Activated CD8-positive, alpha-beta memory T cell treated with anti-CD3 and anti-CD28 coated beads, Interleukin-2, amount 50 U/mL, for 24 hours (primary cell): ENCODE measurements around the gene FCAMR.
A peak's percentile ranks its signal among the peaks of the same experiment; 100 is the strongest.

Source experiments
- DNase-seq: peaks from one replicate; pipeline ENCODE4 v3.0.0-alpha.2; 2020; ENCODE audit errors: extremely low read depth

The FCAMR gene

GRCh38 chr1:206992790-206993189 is 22.5 kb upstream of the FCAMR start:
- no peak for DNase-seq

GRCh38 chr1:206987873-206988272 is 17.6 kb upstream of the FCAMR start:
- no peak for DNase-seq

GRCh38 chr1:206986885-206987284 is 16.6 kb upstream of the FCAMR start:
- DNase-seq = no peak

DNA sequence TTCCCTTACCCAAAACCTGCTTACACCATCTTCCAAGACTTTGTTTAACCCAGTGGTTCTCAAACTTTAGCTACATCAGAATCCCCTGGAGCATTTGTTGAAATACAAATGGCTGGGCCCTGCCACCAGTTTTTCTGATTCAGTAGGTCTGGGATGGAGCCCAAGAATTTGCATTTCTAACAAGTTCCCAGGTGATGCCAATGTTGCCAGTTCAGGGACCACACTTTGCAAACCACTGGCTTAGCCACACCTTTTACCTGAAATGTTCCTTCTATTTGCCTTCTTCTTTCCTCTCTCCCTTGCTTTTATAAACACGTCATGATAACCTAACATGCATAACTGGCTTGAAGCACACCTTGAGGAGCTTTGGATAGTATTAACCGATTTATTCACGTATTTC is 16.1 kb upstream of the FCAMR start:
- DNase-seq = no peak

GRCh38 chr1:206985162-206985749 is 15.0 kb upstream of the FCAMR start:
- no peak for DNase-seq

- peak; percentile 6 for DNase-seq
These were observed 12.0 kb upstream of the FCAMR start for GRCh38 chr1:206982216-206982615.

DNA sequence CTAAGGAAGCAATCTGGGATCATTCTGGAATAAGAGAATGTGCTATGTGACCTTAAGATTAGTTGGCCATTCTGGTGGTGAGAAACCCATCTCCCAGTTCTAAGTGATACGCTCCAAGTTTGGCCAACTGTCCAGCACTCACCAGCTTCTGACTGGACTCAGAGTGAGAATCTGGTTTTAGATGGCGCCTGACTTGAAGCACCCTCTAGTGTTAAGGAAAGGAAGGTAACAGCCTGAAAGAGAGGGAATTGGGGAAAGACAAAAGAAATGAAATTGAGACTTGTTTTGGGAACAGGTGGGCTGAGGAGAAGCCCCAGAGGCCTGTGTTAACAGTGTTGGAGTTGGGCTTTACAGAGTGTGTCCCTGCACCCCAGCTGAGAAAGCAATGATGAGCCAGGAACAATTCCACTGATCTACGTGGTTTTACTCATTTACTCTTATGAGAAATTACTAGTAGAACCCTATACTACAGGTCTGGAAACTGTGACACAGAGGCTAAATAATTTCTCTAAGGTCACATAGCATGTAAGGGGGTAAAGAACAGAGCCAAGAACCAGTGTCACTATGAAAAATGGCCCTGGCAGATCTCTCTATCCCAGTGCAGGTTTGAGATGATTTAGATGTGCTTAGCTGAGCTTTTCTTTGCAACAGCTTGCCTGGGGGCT is 9.3 kb upstream of the FCAMR start:
- DNase-seq = no peak

- DNase-seq = no peak
These were observed 8.0 kb upstream of the FCAMR start for GRCh38 chr1:206978259-206978658.

DNA sequence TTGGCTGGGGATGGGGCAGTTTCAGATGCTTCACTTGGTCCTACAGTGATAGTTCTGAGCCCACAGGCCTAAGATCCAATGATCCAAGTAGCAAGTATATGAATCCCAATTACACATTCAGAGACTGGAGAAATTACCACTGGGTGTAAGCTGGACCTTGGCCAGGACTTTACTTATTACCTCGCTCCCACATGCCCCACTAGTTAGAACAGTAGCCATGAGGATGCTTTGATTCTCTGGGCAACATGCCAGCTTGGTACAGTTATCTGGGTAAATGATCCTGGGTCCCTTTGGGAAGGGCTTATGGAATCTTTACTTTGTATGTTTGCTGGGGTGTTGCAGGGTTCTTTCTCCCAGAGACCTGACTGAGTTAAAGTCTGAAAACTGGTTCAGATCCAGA is 5.0 kb upstream of the FCAMR start:
- DNase-seq = no peak

DNA sequence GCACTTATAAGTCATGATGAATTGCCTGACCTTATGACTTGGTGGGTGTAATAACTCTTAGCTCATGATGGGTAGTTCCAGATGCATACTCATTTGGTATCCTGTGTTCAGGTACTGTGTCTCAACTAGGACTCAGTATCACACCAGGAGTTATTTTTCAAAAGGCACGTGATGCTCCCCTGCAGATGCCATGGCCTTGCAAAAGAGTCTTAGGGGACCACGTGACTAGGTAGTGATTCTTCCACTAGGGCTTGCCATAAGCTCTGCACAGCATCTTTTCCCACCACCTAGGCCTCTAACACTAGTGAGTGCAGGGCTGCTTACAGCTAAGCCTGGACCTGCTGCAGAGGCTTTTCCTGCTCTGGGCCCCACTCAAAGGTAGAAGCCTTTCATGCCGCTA is 3.9 kb upstream of the FCAMR start:
- no peak for DNase-seq

DNA sequence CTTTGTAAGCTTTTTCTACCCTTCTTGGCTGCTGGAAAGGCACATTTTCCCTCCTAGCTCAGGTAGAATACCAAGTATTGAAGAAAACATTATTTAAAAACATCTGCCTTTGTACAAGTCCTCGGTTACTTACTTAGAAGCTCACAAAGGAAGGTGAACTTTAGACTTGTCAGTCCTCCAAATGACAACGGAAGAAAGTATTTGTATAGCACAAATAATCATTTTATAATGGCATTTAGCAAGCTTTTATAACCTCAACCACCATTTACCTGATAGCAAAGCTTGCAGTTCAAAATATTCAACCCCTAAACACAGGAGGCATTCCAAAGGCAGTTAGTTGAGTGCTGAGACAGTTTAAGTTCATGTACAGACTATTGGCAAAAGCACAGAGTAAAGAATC is 2.5 kb upstream of the FCAMR start:
- DNase-seq = no peak

GRCh38 chr1:206971029-206971655 is 882 bp upstream of the FCAMR start:
- DNase-seq = no peak

DNA sequence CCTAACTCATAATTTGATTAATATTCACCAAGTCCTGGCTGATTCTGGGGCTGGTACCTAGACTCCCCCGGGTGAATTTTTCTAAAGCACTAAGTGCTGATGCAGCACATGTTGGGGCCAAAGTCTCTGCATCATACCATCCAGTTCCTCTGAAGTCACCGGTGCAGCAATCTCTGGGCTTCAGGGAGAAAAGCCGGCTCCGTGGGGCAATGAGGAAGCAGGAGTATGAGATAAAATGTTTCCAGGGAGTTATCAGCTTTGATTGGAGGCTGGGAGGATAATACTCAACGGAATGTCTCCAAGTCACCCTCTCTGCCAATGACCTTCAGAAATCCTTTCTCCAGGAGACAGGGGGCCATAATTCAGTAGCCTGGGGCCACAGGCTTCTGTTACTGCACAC is 1.2 kb downstream of the FCAMR start:
- DNase-seq = no peak

DNA sequence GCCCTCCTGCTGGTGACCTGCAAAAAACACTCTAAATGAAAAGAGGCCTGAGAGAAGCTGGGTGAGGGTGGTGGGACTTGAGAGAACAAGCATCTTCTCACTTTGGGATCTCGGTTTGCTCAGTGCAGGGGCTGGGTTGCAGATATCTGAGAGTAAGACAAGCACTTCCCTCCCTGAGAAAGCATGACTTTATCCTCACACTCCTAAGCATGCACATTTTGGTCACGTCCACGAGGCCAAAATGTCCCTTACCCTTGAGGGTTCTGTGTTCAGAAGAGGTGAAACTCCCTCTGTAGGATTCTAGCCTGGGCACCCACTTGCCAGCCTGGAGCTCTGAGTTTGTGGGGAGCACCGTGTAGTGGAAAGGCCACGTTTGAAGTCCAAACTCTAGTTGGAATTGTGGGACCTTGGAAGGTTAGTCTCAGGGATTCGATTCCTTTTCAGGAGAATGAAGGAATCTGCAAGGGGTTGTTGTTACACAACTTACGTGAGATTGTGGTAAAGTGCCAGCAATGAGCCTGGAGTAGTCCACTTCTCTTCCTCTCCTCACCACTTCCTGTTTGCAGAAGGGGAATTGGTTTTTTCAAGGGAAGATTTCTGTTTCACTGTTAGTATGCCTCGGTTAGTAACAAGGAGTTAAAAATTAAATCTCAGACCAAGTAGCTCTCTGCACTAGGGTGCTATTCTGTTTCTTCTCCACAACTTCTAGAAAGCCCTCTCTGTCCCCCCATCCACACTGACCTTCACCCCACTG is 3.0 kb downstream of the FCAMR start:
- no peak for DNase-seq

- no peak for DNase-seq
These were observed 4.5 kb downstream of the FCAMR start for GRCh38 chr1:206965781-206966180.

- no peak for DNase-seq
These were observed 6.5 kb downstream of the FCAMR start for GRCh38 chr1:206963740-206964139.

DNA sequence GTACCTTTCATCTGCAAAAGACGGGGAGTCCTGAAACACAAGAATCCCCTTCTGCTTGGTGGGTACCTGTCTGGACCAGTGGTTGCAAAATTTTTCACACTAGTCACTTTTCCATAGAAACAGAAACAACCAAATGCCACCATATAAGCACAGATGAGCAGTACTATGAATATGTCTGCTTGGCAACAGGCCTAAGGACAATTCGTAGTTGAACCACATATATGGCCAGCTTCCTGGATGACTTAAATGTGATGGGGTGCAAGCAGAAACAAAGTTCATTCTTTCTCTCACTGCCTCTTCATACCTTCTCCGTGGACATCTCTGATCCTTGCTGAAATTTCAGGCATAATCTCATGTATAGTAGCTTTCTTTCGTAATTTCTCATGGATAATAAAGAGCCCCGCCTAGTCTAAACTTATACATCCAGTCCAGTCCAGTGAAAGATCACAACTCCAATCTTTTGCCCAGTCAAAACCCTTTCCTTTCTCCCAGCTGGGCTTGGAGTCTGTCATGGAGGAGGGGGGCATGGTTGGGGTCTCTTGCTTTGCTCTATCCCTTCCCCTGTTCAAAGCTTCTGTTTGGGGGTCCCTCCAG is 7.0 kb downstream of the FCAMR start:
- no peak for DNase-seq

- DNase-seq = no peak
These were observed 8.0 kb downstream of the FCAMR start for GRCh38 chr1:206962272-206962671.

DNA sequence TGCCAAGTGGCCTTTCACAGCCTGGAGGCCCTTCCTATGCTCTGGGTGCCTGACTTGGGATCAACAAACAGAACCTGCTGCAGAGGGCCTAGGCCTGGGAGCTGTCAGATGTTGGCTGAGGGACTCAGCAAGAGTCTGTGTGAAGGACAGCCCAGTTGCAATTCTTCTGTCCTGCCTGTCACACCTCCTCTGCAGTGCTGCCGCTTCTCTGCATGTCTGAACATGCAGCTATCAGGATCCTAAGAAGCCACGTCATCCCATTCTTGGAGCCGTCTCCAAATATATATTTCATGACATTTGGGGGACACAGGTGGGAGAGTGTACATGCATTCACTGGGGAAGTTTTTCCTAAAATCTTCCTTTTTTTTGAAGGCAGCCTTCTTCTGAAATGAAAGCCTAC is 8.6 kb downstream of the FCAMR start:
- no peak for DNase-seq

GRCh38 chr1:206960676-206961386 is 9.4 kb downstream of the FCAMR start:
- DNase-seq = no peak

DNA sequence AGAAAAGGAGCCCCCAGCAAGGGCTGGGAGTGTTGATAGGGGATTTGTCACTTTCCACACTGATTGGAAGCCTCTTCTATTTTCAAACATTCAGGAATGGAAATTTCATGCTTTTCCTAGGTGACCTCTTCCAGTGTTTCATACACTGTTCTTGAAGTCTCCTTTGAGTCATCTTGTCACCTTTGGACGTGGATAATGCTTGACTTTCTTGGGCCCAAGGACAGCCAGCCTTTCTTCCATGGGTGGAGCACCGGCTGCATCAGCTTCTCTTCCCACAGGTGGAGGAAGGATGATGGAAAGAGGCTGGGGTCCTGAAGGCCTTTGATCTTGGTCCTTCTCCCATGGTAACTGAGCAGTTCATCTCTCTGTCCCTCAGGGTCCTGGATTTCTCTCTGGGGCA is 12.1 kb downstream of the FCAMR start:
- DNase-seq = no peak

- no peak for DNase-seq
These were observed 12.6 kb downstream of the FCAMR start for GRCh38 chr1:206957639-206958038.
